Stimulated activated naive CD4-positive, alpha-beta T cell (primary cell): ENCODE results near the gene IFFO2.

Experiments
- DNase-seq, 6 experiments: peaks; one replicate each; lab custom pipeline; 2025; lab: John Stamatoyannopoulos, UW

IFFO2 gene

DNA sequence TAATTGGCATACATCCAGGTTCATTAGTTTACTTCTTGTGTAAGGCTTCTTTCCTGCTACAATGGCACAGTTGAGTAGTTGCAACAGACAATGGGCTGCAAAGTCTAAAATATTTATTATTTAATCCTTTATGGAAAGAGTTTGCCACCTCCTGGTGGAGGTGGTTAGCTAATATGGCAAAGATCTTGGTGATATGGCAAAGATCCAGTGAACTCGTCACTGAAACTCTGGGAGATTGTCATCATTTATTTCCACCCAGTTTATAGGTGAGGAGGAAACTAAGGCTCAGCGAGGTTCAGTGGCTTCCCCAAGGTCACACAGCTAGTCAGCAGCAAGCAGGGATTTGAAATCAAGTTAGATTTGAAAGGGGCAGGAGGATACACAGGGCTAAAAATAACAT lies 16.1 kb upstream of the IFFO2 start:
- peak in 3 of 6 experiments; percentile 22 to 56 (median 48) for DNase-seq

DNA sequence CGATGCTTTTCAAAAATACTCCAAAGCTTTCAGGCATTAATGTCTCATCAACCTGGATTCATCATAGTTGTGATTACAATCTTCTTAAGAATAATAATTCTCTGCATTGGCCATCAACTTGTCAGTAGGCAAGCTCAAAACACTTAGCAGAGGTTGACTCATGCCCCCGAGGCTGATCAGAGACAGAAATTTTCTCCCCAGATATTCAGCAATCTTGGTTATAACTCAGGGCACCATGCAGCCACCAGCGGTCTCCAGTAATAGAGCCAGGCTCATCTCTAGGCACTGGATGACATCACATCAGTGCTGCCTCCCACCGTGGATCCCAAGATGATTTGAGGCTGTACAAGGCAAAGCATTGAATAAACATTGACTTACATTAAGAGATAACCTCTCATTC lies 14.3 kb upstream of the IFFO2 start:
- DNase-seq: no peak

DNA sequence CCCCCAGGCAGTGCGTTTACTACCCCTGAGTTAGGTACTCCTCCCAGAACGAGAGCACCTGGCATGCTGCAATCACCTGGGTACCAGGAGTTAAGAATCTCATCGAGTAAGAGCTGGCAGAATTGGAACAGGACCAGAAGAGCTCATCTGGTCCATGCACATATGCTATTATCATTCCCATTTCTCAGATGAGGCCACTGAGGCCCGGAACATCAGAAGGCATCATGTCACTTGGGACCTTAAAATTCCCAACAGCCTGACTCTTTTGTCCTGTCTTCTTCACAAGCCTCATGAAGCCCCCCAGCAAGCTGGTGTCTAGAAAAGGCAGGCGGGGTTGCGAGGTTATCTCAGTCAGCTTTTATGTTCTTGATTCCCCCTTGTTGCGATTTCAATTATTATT lies 13.9 kb upstream of the IFFO2 start:
- no peak for DNase-seq

DNA sequence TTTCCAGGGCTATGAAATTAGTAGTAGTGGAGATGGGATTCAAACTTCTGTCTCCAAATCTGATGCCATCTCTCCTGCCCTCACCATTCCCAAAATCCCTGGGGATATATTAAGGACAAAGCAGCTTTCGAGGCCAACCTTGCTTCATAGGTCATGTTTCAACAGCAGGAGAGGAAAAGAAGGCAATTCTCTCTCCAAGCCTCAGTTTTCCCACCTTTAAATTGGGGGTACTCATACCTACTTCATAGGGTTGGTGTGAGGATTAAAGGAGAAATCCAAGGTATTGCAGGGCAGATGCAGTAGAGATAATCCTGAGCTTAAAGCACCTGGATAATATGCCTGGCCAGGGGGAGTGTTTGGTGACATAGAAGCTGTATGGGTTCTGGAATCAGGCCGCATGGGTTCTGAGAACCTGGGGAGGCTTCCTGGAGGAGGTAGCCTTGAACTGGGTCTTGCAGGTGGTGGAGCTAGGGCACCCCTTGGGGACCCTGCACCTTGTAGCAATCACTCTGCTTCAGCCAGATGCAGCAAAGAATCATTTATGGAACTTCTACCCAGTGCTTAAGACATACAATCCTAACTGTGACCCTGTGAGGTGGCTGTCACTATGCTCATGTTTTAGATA lies 10.7 kb upstream of the IFFO2 start:
- DNase-seq: no peak

DNA sequence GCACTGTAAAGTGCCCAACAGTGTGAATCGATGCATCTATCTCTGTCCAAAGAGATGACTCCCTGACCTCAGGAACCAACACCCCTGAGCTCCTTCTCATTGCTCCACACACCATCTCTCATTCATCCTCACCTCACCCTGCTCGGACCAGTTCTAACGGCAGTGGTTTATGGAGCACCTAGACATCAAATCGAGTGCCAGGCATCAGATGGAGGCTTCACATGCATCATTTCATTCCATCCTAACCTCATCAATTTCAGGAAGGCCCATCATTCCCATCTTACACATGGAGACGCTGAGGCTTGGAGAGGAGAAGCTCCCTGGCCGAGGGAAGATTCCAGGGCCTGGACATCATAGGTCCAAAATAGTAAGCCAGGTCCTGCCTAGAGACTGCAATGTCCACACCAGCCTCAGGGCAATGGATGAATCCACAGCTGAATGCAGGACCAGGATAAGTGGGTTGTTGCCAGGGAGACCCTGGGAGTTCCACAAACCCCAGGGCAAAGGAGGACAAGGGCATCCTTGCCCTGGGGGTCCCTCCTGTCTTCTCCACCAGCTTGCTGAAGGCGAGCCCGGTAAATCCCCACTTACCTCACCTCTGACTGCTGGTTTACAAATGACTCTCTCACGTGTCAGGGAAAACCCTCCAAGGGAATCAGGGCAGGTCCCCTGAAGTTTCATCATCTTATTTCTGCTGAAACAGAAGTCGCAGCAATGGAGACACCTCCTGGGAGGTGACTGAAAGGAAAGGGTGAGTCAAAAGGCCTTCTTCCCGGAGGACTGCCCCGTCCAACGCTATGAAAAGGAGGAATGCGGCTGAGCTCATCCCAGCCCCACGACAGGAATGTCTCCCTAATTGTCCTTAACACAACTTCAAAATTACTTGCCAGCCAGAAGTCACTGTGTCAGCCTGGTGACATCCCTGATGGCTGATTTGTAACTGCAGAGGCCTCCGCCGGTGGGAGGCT lies 9.0 kb upstream of the IFFO2 start:
- no peak for DNase-seq

DNA sequence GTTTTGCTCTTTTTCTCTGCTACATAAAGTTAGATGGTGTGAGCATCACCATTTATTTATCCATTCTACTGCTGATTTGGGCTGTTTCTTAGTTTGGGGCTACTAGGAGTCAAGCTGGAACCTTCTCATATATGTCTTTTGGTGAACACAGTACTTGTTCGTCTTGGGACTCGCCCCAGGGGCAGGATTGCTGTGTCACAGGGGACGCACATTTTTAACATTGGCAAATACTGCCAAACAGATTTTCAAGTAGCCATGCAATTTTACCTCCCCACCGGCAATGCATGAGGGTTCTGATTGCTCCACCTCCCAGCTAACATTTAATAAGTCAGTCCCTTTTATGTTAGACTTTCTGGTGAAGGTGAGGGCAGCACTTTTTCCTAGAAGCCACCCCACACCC lies 7.5 kb upstream of the IFFO2 start:
- no peak for DNase-seq

DNA sequence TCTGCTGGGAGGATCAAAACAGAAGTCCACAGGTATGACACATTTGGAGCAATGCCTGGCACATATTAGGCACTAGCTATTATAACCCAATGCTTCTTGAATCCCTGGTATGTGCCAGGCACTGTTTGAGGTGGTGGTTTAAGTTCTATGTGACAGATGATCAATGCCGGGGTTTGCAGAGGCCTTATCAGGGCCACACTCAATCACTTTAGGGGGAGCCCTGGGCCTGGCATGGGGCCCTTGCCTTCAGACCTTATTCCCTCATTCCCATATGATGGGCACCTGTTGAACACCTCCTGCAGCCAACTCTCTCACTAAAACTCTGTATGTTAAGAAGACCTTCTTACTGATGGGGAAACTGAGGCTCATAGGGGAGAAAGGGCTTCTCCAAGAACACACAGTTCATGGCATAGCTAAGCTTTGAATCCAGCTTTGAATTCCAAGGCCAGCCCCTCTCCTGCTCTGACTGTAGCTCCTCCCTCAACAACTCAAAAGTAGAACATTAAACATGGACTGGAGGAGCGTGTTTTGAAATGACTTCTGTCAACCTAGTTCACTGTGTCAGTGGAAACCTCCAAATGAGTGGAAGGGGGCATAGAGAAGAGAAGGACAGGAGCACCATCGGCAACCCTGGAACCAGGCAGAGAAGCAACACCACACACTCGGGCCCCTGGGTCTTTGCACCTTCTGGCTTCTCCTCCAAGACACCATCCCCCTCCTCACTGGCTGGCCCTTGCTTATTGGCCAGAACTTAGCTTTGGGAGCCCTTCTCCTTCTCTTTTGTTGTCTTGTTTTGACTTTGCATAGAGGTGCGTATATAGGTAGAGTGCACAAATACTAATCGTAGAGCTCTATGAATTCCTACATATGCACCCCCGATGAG lies 6.6 kb upstream of the IFFO2 start:
- no peak for DNase-seq

DNA sequence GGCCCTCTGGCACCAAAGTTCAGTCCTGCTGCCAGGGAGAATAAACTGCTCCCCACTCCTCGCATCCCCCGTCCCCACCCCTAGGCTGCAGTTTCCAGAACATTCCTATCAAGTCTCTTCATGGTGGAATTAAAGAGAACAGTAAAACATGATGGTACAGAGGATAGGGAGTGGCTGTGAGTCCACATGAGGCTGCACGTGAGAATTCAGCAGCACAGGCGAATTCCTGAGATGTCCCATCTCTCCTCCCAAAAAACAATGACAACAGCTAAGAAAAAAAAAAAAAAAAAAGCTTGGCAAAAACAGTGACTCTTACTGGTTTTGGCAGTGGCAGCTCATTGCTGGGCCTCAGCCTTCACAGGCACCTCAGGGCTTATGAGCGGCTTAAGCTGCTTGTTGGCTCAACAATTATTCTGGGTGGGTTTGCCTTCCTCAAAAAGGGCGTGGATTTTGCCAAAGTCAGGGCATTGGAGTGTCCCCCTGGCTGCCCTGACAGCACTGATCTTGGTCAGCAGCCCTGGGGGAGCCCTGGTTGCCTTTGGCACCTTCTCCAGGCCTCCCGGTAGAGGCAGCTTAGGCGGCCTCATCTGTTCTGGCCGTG lies 5.7 kb upstream of the IFFO2 start:
- DNase-seq: no peak

DNA sequence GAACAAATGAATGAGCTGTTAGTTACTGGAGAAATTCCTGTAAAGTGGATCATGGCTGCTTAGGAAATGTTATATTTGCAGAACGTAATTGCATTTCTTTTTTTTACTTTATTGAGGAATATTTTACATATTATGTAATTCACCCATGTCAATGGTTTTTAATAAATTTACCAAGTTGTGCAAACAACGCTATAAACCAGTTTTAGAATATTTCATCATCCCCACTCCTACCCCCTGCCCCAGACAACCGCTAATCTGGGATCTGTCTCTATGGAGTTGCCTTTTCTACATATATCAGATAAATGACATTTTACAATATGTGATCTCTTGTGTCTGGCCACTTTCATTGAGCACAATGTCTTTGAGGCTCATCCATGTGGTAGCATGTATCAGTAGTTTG lies 4.3 kb upstream of the IFFO2 start:
- no peak for DNase-seq

DNA sequence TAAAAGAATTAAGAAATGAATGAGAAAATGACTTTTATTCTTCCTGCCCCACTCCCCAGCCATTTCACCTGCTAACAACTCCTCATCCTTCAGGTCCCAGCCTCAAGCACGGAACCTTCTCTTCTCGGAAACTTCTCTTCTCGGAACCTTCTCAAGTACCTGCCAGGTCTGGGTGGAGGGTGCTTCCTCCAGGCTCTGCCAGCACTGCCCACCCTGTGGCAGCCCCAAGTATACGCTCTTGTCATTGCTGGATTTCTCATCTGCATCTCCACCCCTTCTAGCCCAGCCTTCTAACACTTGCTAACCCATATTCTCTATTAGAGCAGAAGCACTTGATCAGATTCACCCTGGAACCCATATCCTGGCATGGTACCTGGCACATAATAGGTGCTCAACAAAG lies 3.9 kb upstream of the IFFO2 start:
- DNase-seq: no peak

DNA sequence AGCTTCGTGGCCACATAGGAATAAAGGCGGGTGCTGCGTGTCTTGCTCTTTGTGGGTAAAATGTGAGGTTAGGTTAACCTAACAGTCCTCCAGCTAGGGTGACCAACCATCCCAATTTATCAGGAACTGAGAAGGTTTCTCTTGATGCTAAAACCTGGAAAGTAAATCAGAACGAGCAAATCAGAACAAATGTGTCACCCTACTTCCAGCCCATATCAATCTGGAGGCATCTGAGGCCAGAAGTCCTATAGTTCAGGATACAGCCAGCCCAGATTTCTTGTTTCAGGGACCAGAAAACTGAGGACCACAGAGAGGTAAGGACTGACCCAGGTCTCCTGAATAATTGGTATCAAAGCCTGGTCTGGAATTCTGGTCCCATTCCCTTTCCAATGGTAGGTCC lies 3.1 kb upstream of the IFFO2 start:
- no peak for DNase-seq

DNA sequence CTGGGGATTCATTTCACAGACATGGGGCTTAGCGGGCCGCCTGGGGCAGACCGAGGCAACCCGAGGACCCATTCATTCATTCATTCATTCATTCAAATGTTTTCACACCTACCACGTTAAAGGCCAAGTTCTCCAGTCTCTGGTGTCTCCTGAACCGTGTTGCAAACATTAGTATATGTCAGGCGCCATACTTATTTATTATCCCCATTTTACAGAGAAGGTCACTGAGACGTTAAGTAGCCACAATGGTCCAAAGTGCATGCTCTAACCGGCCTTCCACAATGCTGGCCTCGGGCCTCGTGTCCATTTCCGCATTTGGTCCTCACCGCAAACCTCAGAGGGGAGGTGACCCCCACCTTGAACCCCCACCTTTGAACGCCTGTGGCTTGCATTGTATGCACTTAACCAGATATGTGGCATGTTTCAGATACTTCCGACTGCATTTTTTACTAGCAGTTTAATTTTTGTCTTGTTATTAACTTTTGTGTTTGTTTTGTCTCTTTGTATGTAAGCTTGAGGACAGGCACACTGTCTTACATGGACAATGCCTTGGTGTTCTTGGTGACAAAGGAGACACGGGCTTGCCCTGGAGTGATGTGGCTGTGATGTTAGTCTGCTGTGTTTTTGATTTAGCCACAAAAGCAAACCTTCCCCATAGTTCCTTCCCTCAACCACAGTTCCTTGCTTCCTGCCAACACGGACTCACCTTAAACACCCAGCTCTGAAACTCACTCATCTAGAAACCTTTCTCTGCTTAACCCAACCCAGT lies 1.2 kb upstream of the IFFO2 start:
- peak in 2 of 6 experiments; percentile 35 to 42 for DNase-seq

DNA sequence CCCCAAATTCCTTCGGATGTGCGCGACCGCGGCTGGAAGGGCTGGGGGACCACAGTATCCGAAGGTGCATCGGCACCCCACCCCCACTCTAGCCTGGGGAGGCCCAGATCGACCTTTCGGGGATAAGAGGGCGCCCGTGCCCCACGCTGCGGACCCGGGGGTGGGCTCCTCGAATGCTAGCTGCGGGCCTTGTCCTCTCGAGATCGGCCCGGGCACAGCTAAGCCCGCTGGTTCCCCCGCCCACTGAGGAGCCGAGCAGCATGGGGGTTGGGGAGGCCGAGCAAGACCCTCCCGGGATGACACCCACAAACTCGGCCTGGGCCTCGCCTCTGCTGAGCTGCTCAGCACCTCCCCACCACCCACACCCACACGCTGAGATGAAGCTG lies 653 bp upstream of the IFFO2 start:
- peak in 2 of 6 experiments; percentile 30 to 41 for DNase-seq

DNA sequence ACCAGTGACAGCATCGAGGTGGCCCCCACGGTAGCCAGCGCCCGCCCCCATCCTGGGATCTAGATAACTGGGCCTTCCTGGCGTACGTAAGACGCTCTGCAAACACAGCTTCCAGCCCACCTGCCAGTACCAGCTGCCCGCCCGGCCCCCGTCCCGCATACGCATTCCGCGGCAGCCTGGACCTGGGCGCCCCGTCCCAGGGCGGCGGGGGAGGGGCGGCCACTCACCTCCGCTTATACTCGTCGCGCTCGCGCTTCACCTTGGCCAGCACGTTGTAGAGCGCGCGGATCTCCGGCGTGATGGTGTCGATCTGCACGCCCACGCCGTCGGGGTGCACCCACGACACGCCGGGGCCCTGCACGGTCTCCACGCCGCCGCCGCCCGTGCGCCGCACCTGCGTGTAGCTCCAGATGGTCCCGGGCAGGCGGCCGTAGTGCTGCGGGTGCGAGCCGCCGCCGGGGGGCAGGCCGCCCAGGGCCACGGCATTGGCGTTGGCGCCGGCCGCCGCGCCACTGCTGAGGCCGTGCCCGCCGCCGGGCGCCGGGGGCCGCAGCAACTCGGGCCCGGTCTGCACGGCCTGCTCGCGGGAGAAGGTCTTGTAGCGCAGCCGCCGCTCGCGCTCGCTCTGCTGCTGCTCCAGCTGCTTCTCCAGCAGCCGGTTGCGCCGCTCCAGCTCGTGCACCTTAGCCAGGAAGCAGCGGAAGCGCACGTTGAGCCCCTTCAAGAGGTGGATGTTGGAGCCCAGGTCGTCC lies 859 bp downstream of the IFFO2 start:
- peak; percentile 42 to 75 (median 54) for DNase-seq

DNA sequence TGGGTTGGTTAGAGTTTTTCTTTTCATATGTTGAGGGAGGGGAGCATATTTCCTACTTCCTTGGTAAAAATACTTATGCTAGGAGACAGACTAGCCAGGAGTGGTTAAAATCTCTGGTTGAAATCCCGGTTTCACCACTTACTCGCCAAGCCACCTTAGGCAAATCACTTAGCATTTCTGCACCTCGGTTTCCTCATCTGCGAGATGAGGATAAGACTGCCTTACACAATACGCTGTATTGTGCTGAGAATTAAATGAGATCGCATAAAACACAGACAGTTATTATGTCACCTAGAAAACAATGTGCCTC lies 1.4 kb downstream of the IFFO2 start:
- no peak for DNase-seq

DNA sequence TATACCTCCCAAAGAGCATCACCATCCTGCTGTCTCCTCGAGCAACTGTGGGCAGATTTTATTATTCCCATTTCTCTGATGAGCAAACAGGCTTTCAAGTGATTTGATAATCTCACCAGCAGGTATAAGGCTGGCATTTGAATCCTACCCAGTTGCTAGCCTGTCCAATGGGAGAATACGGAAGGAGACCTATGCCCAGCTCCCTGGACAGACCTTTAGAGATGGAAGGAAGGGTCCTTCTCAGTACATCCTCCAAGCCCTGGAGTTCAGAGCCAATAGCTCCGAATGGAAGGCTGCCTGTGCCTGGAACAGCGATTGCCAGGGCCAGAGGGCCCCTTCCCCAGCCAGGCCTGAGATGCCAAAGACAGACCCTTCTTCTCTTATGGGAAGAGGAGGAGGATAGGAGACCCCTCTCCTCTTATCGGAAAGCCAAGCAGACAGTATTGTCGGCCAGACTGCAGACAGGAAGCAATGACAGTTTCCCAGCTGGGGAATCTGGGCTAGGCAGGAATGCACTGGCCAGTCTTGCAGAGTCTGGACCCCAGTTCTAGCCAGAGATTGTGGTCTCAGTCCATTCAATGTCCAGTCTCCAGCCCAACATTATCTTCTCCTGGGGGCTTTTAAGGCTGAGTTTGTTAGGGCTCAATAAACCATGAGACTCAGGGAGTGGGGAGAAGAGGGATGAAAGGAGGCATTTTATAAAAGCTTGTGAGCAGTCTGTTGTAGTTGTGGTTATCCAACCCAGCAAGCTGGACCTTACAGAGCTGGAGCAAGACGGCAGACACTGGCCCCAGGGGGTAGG lies 2.0 kb downstream of the IFFO2 start:
- DNase-seq: no peak

DNA sequence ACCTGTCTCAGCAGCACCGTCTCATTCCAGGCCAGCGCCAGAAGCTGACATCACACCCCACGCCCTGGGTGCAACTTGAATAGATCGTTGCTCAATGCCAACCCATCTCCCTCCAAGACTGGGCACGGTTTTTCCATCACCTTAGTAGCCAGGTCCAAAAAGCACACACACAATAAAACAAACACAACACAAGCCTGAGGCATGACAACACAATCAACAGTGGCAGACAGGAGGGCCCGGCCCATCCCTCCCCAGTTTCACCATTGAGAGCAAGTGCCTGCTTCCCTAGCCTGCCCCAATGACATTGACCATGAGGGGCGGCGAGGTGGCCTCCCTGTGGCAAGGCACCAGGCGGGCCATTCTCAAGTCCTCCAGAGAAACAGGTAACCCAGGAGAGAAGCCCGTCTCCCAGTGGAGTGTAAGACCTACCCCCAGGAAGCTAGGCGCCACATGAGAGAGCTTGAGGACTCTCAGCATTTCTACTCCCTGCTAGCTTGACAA lies 2.7 kb downstream of the IFFO2 start:
- peak in 2 of 6 experiments; percentile 13 to 16 for DNase-seq

DNA sequence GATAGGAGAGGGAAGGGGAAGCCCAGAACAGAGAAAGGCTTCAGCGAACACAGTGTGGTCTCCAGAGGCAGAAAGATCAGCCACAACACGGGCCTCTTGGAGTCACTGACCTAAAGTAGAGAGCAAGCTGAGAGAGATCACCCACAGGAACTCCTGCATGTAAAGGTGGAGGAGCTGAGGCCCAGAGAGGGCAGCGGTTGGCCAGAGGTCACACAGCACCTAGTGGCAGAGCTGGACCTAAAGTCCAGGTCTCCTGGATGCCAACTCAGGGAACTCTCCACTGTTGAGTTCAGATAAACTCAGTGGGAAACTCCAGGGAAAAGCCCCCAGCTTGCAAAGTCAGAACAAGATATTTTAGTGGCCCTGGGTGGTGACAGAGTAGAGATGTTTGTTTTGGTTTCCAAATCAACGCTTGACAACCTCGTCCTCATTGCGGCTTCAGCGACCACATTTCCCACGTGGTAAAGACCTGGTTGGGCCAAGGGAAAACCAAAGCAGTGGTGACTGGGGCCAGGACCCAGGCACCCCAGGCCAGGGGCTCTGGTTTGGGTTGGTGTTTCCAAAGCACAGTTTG lies 4.6 kb downstream of the IFFO2 start:
- DNase-seq: peak; percentile 56 to 78 (median 68)

DNA sequence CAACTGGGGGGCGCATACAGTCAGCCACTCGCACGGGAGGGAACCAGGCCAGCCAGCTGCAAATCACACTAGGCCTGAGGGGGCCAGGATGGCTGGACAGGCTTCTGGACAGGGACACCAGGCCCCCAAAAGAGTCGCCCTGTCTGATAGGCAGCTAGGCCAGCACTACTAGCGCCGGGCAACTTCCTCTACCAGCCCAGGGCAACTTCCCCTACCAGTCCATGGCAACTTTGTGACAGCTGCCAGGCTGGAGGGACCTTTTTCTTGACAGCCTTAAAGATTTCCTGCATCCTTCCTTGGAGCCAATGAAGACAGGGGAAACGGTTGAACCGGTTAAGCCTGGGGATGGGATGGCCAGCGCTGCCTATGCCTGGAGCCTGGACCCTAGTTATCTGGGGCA lies 5.1 kb downstream of the IFFO2 start:
- peak in 2 of 6 experiments; percentile 47 to 55 for DNase-seq
